GM18951 (cell line): Measurements from ENCODE around the gene KASH5.

ENCODE experiments used
- POLR2A ChIP-seq: IDR thresholded peaks from 4 replicates; pipeline ENCODE4 v1.6.1; 2011; ENCODE audit warnings: mild to moderate bottlenecking; ENCODE audit not compliant: insufficient read length, insufficient read depth; ENCODE audit errors: extremely low read depth
- in situ Hi-C: fragments of 300-500 bp; cut with MboI; formaldehyde crosslinking; loops from one replicate; pipeline ENCODE4 v1.12.0; 2022; ENCODE audit warnings: low sequenced_read_pairs, mixed read lengths, inconsistent platforms; ENCODE audit not compliant: unreplicated experiment

The KASH5 gene

GRCh38 chr19:49411681-49412326 lies 23.8 kb downstream of the KASH5 start:
- no peak for TF ChIP-seq POLR2A
- in situ Hi-C loops: no loop called here

GRCh38 chr19:49413348-49413747 lies 25.3 kb downstream of the KASH5 start:
- TF ChIP-seq POLR2A: no peak
- in situ Hi-C loops: no loop called here

DNA sequence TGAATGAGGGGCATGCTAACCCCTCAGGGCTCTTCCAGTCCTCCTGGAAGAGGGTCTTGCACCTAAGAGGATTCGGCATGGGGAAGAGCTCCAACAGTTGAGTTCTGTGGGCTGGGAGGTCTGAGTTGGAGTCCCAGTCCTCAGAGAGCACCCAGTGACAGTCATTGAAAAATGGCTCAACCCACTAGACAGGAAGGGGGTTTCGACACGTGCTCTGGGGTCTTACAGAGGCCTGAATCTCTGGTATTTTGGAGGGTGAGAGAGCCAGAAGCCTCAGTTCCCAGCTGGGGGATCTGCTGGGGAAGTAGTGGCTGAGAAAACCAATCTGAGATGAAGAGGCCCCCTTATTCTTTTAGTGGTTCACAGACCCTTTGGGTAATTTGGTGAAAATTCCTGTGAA lies 26.2 kb downstream of the KASH5 start:
- TF ChIP-seq POLR2A: no peak
- in situ Hi-C loops: no loop called here

DNA sequence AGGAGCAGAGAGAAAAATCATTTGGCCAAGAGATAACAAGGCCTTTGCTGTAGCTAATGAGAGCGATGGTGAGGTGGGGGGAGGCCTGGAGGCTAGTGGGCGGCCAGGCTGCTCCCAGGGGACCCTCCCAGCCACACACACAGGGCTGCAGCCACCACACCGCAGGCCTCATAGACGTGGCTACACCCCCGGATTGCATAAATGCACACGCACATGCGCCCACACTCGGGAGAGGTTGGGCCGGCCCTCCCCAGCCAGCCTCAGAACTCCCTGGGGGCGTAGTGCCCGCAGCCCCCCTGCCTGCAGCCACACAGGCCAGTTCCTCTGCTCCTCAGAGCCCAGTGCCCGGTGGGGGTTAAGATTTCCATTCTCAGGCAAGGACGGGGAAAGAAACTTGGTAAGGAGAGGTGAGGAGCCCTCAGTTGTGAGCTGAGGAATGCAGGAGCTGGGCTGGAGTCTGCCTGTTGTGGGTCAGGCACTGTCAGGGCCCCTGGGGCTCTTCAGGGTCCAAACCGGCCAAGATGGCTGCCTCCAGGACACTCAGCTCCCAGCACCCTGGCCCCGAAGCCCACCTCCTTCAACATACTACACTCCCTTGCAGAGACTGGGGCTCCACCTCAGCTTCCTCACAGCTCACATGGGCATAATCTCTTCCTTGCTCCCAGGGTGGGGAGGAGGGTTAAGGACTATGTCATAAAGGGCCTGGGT lies 27.2 kb downstream of the KASH5 start:
- TF ChIP-seq POLR2A: no peak

GRCh38 chr19:49415810-49416200 lies 27.8 kb downstream of the KASH5 start:
- in situ Hi-C loops: no loop called here
- no peak for TF ChIP-seq POLR2A

More for the DNA sequence above, 27.2 kb downstream of the KASH5 start:
- in situ Hi-C loops: no loop called here

- in situ Hi-C loops: no loop called here
- no peak for TF ChIP-seq POLR2A
Observed at GRCh38 chr19:49417088-49417487, 29.0 kb downstream of the KASH5 start.

DNA sequence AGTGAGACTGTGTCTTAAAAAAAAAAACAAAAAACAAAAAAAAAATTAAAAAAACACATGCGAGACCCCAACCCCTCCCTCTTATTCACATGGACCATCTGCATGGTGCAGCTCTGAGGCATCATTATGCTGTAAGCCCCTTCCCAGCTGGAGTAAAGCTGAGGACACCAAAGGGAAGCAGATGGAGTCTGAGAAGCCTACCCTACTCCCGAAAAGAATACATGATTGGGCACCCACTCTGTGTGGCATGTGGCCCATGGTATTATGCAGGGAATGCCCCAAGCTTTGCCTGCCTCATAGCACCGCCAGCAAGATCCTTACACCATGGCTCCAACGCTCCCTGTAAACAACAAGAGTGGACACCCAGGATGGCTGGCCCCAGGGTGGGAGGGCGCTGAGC lies 30.5 kb downstream of the KASH5 start:
- no peak for TF ChIP-seq POLR2A
- in situ Hi-C loops: no loop called here

DNA sequence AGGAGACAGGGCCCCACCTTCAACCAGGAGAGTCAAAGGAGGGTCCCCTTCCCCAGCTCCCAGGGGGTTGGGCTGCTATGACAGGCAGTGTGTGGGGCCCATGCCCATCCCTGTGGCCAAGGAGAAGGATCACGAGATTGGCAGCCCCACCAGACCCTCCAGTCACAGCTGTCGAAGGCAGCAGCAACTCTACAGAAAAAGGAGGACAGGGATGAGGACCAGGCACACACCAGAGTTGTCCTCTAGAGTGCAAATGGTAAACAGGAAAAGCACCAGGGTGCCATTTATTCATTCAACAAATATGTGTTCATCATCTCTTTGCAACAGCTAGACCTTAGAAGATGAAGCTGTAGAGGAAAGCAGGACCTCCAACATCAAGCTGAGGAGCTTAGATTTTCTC lies 31.1 kb downstream of the KASH5 start:
- no peak for TF ChIP-seq POLR2A
- in situ Hi-C loops: no loop called here

GRCh38 chr19:49420227-49420626 lies 32.2 kb downstream of the KASH5 start:
- in situ Hi-C loops: no loop called here
- no peak for TF ChIP-seq POLR2A

- in situ Hi-C loops: no loop called here
- TF ChIP-seq POLR2A: no peak
Observed at GRCh38 chr19:49421039-49421877, 33.2 kb downstream of the KASH5 start.

DNA sequence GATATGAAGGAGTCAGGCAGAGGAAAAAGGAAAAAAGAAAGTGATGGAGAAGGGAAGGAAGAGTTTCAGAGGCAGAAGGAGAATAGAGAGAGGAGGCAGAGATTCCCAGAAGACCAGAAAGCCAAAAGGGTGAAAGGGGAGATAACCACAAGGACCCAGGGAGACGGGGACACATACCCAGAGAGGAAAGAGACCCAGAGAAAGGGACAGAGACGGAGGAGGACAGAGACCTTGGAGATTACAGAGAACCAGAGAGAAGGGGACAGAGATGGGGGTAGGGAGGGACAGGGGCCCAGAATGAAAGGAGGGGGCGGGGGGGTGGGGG lies 33.8 kb downstream of the KASH5 start:
- in situ Hi-C loops: no loop called here
- no peak for TF ChIP-seq POLR2A

DNA sequence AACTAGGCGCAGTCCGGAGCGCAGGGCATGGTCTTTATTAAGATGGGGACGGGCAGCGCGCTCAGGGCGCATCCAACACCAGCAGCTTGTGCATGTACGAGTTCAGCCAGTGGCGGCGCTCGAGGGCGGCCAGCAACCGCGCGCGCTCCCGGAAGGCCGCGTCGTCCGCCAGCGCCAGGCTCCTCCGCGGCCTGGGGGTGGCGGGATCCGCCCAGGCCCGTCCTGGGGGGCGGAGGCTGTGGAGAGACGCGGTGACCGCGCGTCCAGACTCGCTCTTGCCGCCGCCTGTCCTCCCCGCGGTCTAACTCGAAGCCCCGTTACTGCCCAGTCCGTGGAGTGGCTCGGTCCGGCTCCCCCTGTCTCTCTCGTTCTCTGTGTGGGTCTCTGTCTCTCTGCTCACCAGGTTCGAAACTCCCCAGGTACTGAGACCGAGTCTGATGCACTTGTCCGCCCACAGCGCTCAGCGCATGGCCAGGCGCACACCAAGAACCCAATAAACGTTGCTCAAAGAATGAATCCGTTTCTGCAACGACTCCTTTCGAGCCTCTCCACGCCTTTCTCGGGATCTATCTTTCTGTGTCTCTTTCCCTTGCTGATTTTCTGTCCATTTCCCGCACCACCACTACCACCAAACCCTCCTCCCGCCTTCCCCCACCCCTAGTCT lies 34.5 kb downstream of the KASH5 start:
- TF ChIP-seq POLR2A: no peak
- in situ Hi-C loops: no loop called here
